Body of pancreas (tissue), 4 donors: ENCODE results near the gene EFNA3.

ENCODE experiments used
- CTCF ChIP-seq, 7 experiments: fragments of 450-650 bp in 4 of 7; fragments of 200-600 bp in 3 of 7; sonication (generic) in 3 of 7; IDR thresholded peaks; one replicate each; pipeline ENCODE4 v1.5.1; 2016 to 2019; ENCODE audit warnings: antibody characterized with exemption in 7 of 7
- POLR2A ChIP-seq, 3 donors: fragments of 450-650 bp; IDR thresholded peaks; one replicate each; pipeline ENCODE4 v1.6.1; 2016; ENCODE audit warnings: antibody characterized with exemption in 3 of 3, mild to moderate bottlenecking in 2 of 3

DNA sequence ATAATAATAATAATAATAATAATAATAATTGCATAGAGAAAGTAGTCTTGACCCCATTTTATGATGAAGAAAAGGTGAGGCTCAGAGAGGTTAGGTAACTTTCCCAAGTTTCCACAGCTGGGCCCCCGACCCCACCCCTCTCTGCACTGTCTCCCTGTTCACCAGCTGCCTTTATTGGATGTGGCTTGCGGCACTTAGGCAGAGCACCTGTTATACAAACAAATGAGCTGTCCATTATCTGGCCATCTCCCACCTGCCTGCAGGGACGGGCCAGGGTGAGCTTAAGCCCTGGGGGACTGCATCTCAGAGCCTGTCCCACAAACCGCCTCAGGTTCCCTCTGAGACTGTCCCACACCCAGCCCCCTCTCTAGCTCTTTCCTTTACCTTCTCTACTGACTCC lies 39.0 kb downstream of the EFNA3 start:
- TF ChIP-seq CTCF (IDR thresholded peaks at IDR 0.05) (no peak), POLR2A (IDR thresholded peaks at IDR 0.05) (no peak)
